Measurements from ENCODE around the gene PSAPL1.

GRCh38 chr4:7444731-7445130 lies 10.0 kb upstream of the PSAPL1 start:
- TF ChIP-seq, protein P1, sequence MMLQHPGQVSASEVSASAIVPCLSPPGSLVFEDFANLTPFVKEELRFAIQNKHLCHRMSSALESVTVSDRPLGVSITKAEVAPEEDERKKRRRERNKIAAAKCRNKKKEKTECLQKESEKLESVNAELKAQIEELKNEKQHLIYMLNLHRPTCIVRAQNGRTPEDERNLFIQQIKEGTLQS (IDR thresholded peaks at IDR 0.05), result no peak
- TF ChIP-seq POLR2A (IDR thresholded peaks at IDR 0.05; ENCODE audit: borderline replicate concordance, extremely low read depth, insufficient read depth, insufficient read length) (no peak), TCF7L2 (IDR thresholded peaks at IDR 0.05; ENCODE audit: borderline replicate concordance, extremely low read depth, insufficient read depth, insufficient read length) (no peak)
- TF ChIP-seq, protein P2, sequence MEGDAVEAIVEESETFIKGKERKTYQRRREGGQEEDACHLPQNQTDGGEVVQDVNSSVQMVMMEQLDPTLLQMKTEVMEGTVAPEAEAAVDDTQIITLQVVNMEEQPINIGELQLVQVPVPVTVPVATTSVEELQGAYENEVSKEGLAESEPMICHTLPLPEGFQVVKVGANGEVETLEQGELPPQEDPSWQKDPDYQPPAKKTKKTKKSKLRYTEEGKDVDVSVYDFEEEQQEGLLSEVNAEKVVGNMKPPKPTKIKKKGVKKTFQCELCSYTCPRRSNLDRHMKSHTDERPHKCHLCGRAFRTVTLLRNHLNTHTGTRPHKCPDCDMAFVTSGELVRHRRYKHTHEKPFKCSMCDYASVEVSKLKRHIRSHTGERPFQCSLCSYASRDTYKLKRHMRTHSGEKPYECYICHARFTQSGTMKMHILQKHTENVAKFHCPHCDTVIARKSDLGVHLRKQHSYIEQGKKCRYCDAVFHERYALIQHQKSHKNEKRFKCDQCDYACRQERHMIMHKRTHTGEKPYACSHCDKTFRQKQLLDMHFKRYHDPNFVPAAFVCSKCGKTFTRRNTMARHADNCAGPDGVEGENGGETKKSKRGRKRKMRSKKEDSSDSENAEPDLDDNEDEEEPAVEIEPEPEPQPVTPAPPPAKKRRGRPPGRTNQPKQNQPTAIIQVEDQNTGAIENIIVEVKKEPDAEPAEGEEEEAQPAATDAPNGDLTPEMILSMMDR (IDR thresholded peaks at IDR 0.05 in 2 of 3, conservative IDR thresholded peaks at IDR 0.05 in 1 of 3; ENCODE audit: borderline replicate concordance in 1 of 3, insufficient read depth in 1 of 3, low read depth in 2 of 3, low read length in 2 of 3), result no peak
